ENCODE data around the gene WNK4. TPM values are rescaled to one million over a fixed set of nuclear protein-coding genes. Genes with fewer than 3 reads are reported as not detected.
A peak's percentile ranks its signal among the peaks of the same experiment; 100 is the strongest.

WNK4 gene
- total RNA-seq, 2 experiments from 2014 or later: 0.42 to 0.74 TPM

- peaks cover 59 to 70% of the 10 kb centered on the region in 2 experiments for H3K27me3 ChIP-seq (ENCODE audit: control insufficient read depth in 1 of 2, insufficient read depth in 2 of 2, low read length in 2 of 2)
- no peak overlapping the region for H3K4me3 ChIP-seq (ENCODE audit: low read length)
- no peak overlapping the region for H3K27ac Mint-ChIP-seq
Measured at GRCh38 chr17:42784811-42785592, 4.6 kb downstream of the WNK4 start.

GRCh38 chr17:42787266-42787665 is 6.9 kb downstream of the WNK4 start:
- Histone ChIP-seq H3K4me1 (ENCODE audit: insufficient read depth, low read length) (peaks cover 19% of the 10 kb centered on the region), H3K9me3 (ENCODE audit: control insufficient read depth in 1 of 2, insufficient read depth in 1 of 2, low read length in 2 of 2) (peaks cover 0 to 19% of the 10 kb centered on the region in 2 experiments), H3K4me3 (ENCODE audit: low read length) (no peak overlapping the region), H3K27ac (ENCODE audit: low read depth in 1 of 2, low read length in 2 of 2) (no peak overlapping the region), H3K36me3 (ENCODE audit: insufficient read depth, low read length) (no peaks in the 10 kb centered on the region), H3K27me3 (ENCODE audit: control insufficient read depth in 1 of 2, insufficient read depth in 2 of 2, low read length in 2 of 2) (peaks cover 41 to 52% of the 10 kb centered on the region in 2 experiments)
- ATAC-seq (ENCODE audit: poor library complexity) (no peak), DNase-seq (no peak)
- ChIA-PET POLR2A (interaction anchor here (0.8 kb wide), 1 partner anchor 14 kb away, joined by 5 read pairs; the partner anchor contains the start of gene VPS25), CTCF (no interaction called here)
- intact Hi-C loops (cut with DNase I, micrococcal nuclease): no loop called here
- Mint-ChIP-seq H3K4me3 (no peak overlapping the region), H3K27me3 (peaks cover 55% of the 10 kb centered on the region), H3K4me1 (ENCODE audit: low read depth) (peaks cover 23% of the 10 kb centered on the region), H3K27ac (no peak overlapping the region), H3K36me3 (ENCODE audit: low read depth) (no peaks in the 10 kb centered on the region), H3K9me3 (no peaks in the 10 kb centered on the region)
- no peak for TF ChIP-seq CTCF (IDR thresholded peaks at IDR 0.05)

More at GRCh38 chr17:42784811-42785592, 4.6 kb downstream of the WNK4 start:
- Histone ChIP-seq H3K4me1 (ENCODE audit: insufficient read depth, low read length) (peaks cover 27% of the 10 kb centered on the region), H3K27ac (ENCODE audit: low read depth in 1 of 2, low read length in 2 of 2) (no peak overlapping the region), H3K36me3 (ENCODE audit: insufficient read depth, low read length) (no peaks in the 10 kb centered on the region), H3K9me3 (ENCODE audit: control insufficient read depth in 1 of 2, insufficient read depth in 1 of 2, low read length in 2 of 2) (peaks cover 0 to 27% of the 10 kb centered on the region in 2 experiments)
- ATAC-seq (ENCODE audit: poor library complexity): no peak
- no peaks in the 10 kb centered on the region for H3K9me3 Mint-ChIP-seq
- H3K4me3 Mint-ChIP-seq: peak overlapping the region; percentile 48
- no peak for TF ChIP-seq CTCF (IDR thresholded peaks at IDR 0.05)
- CTCF ChIA-PET: no interaction called here
- DNase-seq: peak in 1 of 14 experiments; percentile 31
- peaks cover 28% of the 10 kb centered on the region for H3K4me1 Mint-ChIP-seq (ENCODE audit: low read depth)
- intact Hi-C loops (cut with DNase I, micrococcal nuclease): no loop called here
- POLR2A ChIA-PET: interaction anchor here (1.0 kb wide), 1 partner anchor 208 kb away, joined by 3 read pairs; the partner anchor contains the start of gene PSMC3IP
- peaks cover 65% of the 10 kb centered on the region for H3K27me3 Mint-ChIP-seq
- peaks cover under 1% of the 10 kb centered on the region for H3K36me3 Mint-ChIP-seq (ENCODE audit: low read depth)

GRCh38 chr17:42791948-42792347 is 11.5 kb downstream of the WNK4 start:
- Mint-ChIP-seq H3K27ac (no peak overlapping the region), H3K9me3 (no peaks in the 10 kb centered on the region), H3K36me3 (ENCODE audit: low read depth) (peaks cover 6% of the 10 kb centered on the region), H3K27me3 (peaks cover 12% of the 10 kb centered on the region), H3K4me3 (no peak overlapping the region), H3K4me1 (ENCODE audit: low read depth) (no peaks in the 10 kb centered on the region)
- Histone ChIP-seq H3K4me3 (ENCODE audit: low read length) (no peak overlapping the region), H3K27me3 (ENCODE audit: control insufficient read depth in 1 of 2, insufficient read depth in 2 of 2, low read length in 2 of 2) (peaks cover 0 to 9% of the 10 kb centered on the region in 2 experiments), H3K27ac (ENCODE audit: low read depth in 1 of 2, low read length in 2 of 2) (no peak overlapping the region), H3K9me3 (ENCODE audit: control insufficient read depth in 1 of 2, insufficient read depth in 1 of 2, low read length in 2 of 2) (no peaks in the 10 kb centered on the region), H3K36me3 (ENCODE audit: insufficient read depth, low read length) (peaks cover 4% of the 10 kb centered on the region), H3K4me1 (ENCODE audit: insufficient read depth, low read length) (peaks cover 11% of the 10 kb centered on the region)
- ChIA-PET CTCF (no interaction called here), POLR2A (no interaction called here)
- intact Hi-C loops (cut with DNase I, micrococcal nuclease): no loop called here
- TF ChIP-seq CTCF (IDR thresholded peaks at IDR 0.05): no peak
- ATAC-seq (ENCODE audit: poor library complexity) (no peak), DNase-seq (no peak)
